ENCODE results near the gene IP6K3. TPM values are rescaled to one million over a fixed set of nuclear protein-coding genes. Genes with fewer than 3 reads are reported as not detected.
A peak's percentile ranks its signal among the peaks of the same experiment; 100 is the strongest.

IP6K3 gene
- polyA plus RNA-seq, 1 donor = 0.34 TPM

DNA sequence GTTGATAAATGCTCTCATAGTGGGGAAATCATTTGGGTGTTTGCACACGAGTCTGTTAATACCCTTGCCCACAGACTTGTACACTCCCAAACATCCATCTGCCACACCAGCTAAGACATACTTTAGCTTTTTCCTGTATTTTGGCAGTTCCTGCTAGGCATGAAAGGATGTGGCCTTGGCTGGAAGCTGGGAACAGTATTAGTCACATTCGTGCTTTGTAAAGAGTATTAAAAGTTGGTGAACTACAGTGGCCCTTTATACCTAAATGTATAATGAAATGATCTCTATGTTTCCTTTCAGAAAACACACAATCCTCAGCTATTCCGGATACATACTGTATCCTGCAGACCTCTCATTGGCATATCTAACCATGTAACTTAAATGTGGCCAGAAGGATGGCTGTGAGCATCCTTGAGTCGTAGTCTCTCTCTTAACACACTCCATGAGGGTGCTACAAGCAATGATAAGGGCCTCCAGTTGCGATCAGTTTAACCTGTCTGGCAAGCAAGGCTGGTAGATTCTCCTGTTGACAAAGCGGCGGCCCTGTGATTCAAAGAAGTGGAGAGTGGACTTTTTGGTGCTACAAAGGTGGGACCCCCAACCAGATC is 40.7 kb upstream of the IP6K3 start:
- no peak for DNase-seq
- Histone ChIP-seq H3K9me3 (ENCODE audit: control insufficient read depth, low read depth, low read length) (no peaks in the 10 kb centered on the region), H3K36me3 (ENCODE audit: control insufficient read depth, insufficient read depth, low read length) (peaks cover 35% of the 10 kb centered on the region), H3K4me1 (ENCODE audit: control insufficient read depth, insufficient read depth, low read length) (peaks cover 20% of the 10 kb centered on the region), H3K4me3 (ENCODE audit: low read length) (peak overlapping the region; percentile 64), H3K27ac (ENCODE audit: low read length) (peak overlapping the region; percentile 82), H3K27me3 (ENCODE audit: control insufficient read depth, insufficient read depth, low read length) (no peaks in the 10 kb centered on the region)
- WGBS (ENCODE audit: insufficient coverage, low lambda C conversion rate) = no CpG with 5 or more reads among the region's 7 CpGs

DNA sequence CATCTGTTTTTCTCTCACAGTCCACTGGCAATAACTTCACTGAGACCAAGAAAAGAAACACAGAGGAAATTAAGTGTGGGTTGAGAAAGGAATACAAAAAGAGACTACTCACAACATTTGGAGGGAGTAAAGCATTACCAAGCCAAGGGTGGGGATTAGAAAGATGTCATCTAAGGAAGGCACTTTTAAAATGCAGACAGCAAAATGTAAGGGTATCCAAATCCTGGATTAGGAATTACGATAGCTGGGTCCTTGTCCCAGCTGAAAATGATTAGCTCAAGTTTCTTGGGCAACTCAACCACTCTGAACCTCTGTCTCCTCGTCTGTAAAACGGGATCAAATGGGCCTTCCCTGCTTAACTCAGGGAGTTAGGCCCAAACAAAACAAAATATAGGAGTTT is 40.0 kb upstream of the IP6K3 start:
- Histone ChIP-seq H3K4me1 (ENCODE audit: control insufficient read depth, insufficient read depth, low read length) (peaks cover 20% of the 10 kb centered on the region), H3K9me3 (ENCODE audit: control insufficient read depth, low read depth, low read length) (no peaks in the 10 kb centered on the region), H3K4me3 (ENCODE audit: low read length) (no peak overlapping the region), H3K36me3 (ENCODE audit: control insufficient read depth, insufficient read depth, low read length) (peaks cover 42% of the 10 kb centered on the region), H3K27me3 (ENCODE audit: control insufficient read depth, insufficient read depth, low read length) (no peaks in the 10 kb centered on the region), H3K27ac (ENCODE audit: low read length) (no peak overlapping the region)
- no peak for DNase-seq
- WGBS (ENCODE audit: insufficient coverage, low lambda C conversion rate) = 80% methylated on average over 2 of the region's 3 CpGs

DNA sequence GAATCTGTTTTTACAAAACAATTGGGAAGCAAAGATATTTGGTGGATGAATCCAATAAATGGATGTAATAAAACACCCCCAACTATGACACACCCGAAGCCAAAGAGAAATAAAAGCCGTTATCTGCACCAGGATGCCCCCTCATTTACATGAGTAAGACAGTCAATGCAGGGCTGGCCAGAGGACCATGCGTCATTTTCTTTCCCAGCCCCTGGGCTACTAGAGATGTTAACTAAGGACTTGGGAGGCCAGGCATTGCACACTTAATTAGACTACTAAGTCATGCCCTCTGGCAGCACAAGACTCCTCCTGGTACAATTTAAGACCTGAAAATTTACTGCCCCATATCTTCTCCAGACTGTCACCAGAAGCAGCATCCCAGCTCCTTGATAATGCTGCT is 39.1 kb upstream of the IP6K3 start:
- WGBS (ENCODE audit: insufficient coverage, low lambda C conversion rate) = no CpG with 5 or more reads among the region's 3 CpGs
- H3K4me1 ChIP-seq (ENCODE audit: control insufficient read depth, insufficient read depth, low read length) = peaks cover 20% of the 10 kb centered on the region
- DNase-seq = no peak
- H3K9me3 ChIP-seq (ENCODE audit: control insufficient read depth, low read depth, low read length) = no peaks in the 10 kb centered on the region
- peaks cover 51% of the 10 kb centered on the region for H3K36me3 ChIP-seq (ENCODE audit: control insufficient read depth, insufficient read depth, low read length)
- no peak overlapping the region for H3K4me3 ChIP-seq (ENCODE audit: low read length)
- no peaks in the 10 kb centered on the region for H3K27me3 ChIP-seq (ENCODE audit: control insufficient read depth, insufficient read depth, low read length)
- no peak overlapping the region for H3K27ac ChIP-seq (ENCODE audit: low read length)

DNA sequence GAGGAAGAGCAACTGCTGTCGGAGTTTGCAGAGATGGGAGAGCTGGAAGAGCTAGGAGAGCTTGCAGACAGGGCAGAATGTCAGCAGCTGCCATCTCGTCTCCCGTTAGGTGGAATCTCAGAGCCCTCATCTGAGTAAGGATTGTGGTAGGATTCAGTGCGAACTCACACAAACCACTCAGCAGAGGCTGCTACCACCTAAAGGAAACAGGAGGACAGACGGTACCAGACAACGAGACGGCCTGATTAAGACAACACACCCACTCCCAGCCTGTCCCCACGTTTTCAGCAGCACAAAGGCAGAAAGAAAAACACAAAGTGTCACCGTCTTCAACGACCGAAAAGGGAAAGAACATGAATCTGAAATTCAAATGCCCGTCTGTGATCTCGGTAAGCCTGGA is 38.1 kb upstream of the IP6K3 start:
- H3K4me3 ChIP-seq (ENCODE audit: low read length) = no peak overlapping the region
- H3K36me3 ChIP-seq (ENCODE audit: control insufficient read depth, insufficient read depth, low read length) = peaks cover 61% of the 10 kb centered on the region
- DNase-seq = no peak
- 100% methylated on average over 3 of the region's 13 CpGs for WGBS (ENCODE audit: insufficient coverage, low lambda C conversion rate)
- H3K4me1 ChIP-seq (ENCODE audit: control insufficient read depth, insufficient read depth, low read length) = peaks cover 20% of the 10 kb centered on the region
- no peaks in the 10 kb centered on the region for H3K27me3 ChIP-seq (ENCODE audit: control insufficient read depth, insufficient read depth, low read length)
- H3K9me3 ChIP-seq (ENCODE audit: control insufficient read depth, low read depth, low read length) = no peaks in the 10 kb centered on the region
- H3K27ac ChIP-seq (ENCODE audit: low read length) = no peak overlapping the region

DNA sequence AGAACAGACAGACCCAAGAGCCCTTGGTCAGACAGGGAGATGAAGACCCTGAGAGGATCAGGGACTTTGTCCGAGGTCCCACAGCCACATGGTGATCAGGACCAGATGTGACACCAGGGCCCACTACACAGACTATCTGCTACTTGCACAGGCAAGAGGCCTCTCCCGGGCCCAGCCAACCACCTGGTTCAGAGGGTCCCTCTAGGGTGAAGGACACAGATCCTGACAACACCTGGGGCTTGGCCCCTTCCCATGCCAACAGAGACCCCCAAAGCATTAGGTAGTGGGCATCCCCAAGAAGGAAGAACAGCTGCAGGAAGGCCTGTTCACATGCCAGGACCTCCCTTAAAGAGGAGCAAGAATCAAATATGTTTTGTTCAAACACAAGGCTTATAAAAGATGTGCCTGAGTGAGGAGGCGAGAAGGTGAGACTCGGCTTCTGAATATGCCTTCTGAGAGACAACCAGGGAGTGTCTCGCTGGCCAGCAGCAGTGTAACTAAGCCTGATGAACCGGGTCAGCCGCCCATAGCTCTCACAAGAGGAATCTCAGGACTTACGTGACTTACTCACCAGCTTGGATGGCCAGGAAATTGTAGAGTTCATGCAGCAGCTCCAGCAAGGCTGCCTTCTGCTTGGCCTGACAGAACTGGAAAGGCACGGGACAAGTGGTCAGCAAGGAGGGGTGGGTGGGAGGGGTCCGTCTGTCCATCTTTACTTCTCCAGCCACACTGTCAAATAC is 37.2 kb upstream of the IP6K3 start:
- Histone ChIP-seq H3K4me1 (ENCODE audit: control insufficient read depth, insufficient read depth, low read length) (peaks cover 16% of the 10 kb centered on the region), H3K36me3 (ENCODE audit: control insufficient read depth, insufficient read depth, low read length) (peaks cover 69% of the 10 kb centered on the region), H3K27me3 (ENCODE audit: control insufficient read depth, insufficient read depth, low read length) (no peaks in the 10 kb centered on the region), H3K9me3 (ENCODE audit: control insufficient read depth, low read depth, low read length) (no peaks in the 10 kb centered on the region), H3K27ac (ENCODE audit: low read length) (no peak overlapping the region), H3K4me3 (ENCODE audit: low read length) (no peak overlapping the region)
- no CpG with 5 or more reads among the region's 10 CpGs for WGBS (ENCODE audit: insufficient coverage, low lambda C conversion rate)
- no peak for DNase-seq

DNA sequence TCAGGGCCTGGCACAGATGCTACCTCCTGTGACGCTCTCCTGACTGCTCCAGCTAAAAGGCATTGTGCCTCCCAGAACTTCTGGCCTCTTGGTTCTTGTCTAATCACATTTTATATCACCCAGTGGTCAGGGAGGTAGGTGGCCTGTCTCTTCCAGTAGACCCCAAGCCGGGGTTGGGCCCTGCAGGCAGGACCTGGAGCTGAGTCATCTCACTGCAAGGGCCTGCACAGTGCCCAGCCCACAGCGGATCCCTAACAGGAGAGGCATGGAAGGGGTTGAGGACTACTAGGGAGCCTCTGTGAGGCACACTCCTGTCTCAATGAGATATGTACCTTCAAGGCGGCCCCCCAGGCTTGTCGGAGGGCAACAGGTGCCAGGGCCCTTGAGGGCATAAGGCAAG is 35.9 kb upstream of the IP6K3 start:
- Histone ChIP-seq H3K36me3 (ENCODE audit: control insufficient read depth, insufficient read depth, low read length) (peaks cover 83% of the 10 kb centered on the region), H3K4me1 (ENCODE audit: control insufficient read depth, insufficient read depth, low read length) (peaks cover 13% of the 10 kb centered on the region), H3K27ac (ENCODE audit: low read length) (no peak overlapping the region), H3K27me3 (ENCODE audit: control insufficient read depth, insufficient read depth, low read length) (no peaks in the 10 kb centered on the region), H3K4me3 (ENCODE audit: low read length) (no peak overlapping the region), H3K9me3 (ENCODE audit: control insufficient read depth, low read depth, low read length) (no peaks in the 10 kb centered on the region)
- WGBS (ENCODE audit: insufficient coverage, low lambda C conversion rate) = no CpG with 5 or more reads among the region's 5 CpGs
- no peak for DNase-seq

DNA sequence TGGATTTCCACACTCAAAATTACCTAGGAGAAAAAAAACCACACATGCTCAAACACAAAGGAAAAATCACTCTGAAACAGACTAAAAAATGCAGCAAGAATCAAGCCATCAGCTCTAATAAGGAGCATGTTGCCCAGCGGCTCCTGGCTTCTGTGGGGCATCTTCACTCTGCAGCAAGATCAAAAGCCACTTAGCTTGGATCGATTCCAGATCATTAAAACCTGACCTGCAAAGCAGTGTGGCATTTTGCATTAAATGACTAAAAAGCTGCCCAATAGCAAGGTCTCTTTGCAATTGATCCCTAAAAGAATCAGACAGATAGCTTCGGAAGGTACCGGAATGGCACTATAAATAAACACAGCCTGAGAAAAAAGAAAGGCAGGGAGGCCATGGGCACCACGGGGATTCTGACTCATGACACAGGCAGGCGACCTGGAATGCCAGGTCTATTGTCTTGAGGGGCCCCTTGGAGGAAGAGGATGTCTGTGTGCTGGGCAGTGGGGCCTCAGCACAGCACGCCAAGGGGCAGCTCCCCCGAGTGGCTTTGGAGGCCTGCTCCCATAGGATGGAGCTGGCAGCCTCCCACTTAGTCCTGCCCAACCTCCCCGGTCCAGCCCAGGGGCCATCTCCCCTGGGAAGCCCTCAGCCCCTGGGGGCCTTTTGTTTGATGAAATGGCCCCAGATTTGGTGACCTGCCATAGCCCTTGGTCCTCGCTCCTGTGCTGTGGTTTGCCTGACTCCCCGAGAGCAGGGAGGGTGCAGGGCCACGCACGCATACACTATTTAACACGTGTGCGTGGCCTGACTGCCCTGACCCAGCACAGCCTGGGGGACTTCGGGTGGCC is 34.6 kb upstream of the IP6K3 start:
- Histone ChIP-seq H3K4me1 (ENCODE audit: control insufficient read depth, insufficient read depth, low read length) (peaks cover 1% of the 10 kb centered on the region), H3K4me3 (ENCODE audit: low read length) (no peak overlapping the region), H3K27me3 (ENCODE audit: control insufficient read depth, insufficient read depth, low read length) (no peaks in the 10 kb centered on the region), H3K9me3 (ENCODE audit: control insufficient read depth, low read depth, low read length) (no peaks in the 10 kb centered on the region), H3K27ac (ENCODE audit: low read length) (no peak overlapping the region), H3K36me3 (ENCODE audit: control insufficient read depth, insufficient read depth, low read length) (peaks cover 95% of the 10 kb centered on the region)
- 80% methylated on average over 2 of the region's 16 CpGs for WGBS (ENCODE audit: insufficient coverage, low lambda C conversion rate)
- no peak for DNase-seq

DNA sequence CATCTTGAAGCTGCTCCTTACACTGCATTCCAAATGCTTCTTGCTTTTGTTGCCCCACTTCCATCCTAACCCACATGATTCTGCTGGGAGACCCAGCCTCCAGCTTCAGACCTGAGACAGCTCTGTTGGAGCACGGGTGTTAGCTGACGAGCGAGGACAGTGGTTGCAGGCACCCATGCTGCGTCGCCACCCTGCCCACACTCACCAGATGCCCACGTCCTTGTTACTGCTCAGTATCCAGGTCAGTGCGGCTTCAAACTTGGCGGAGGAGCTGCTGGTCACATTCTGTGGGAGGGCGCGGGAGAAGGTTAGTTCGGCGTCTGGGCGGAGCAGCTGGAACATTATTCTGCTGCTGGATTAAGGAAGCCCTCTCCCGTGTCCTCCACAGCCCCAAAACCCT is 33.2 kb upstream of the IP6K3 start:
- H3K4me3 ChIP-seq (ENCODE audit: low read length) = no peak overlapping the region
- peaks cover 97% of the 10 kb centered on the region for H3K36me3 ChIP-seq (ENCODE audit: control insufficient read depth, insufficient read depth, low read length)
- no peak overlapping the region for H3K27ac ChIP-seq (ENCODE audit: low read length)
- WGBS (ENCODE audit: insufficient coverage, low lambda C conversion rate) = no CpG with 5 or more reads among the region's 14 CpGs
- no peaks in the 10 kb centered on the region for H3K27me3 ChIP-seq (ENCODE audit: control insufficient read depth, insufficient read depth, low read length)
- no peaks in the 10 kb centered on the region for H3K4me1 ChIP-seq (ENCODE audit: control insufficient read depth, insufficient read depth, low read length)
- DNase-seq = no peak
- no peaks in the 10 kb centered on the region for H3K9me3 ChIP-seq (ENCODE audit: control insufficient read depth, low read depth, low read length)

DNA sequence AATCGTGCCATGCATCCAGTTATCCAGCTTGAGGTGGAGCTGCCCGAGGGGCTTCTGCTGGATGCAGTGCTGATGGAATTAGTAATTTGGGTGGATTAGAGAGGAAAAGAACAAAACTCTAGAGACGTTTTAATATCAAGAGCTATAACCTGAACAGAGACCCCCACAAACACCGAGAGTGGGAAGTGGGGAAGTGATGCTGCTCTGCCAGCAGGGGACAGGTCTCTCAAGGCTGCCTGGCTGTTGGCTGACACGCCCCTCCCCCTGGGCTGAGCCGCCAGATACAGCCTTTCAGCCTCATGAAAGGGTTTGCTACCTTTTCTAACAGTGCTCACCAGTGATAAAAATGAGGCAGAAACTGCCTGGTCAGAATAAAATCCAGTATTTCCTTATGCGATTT is 32.6 kb upstream of the IP6K3 start:
- no peak for DNase-seq
- H3K27me3 ChIP-seq (ENCODE audit: control insufficient read depth, insufficient read depth, low read length) = no peaks in the 10 kb centered on the region
- peaks cover 96% of the 10 kb centered on the region for H3K36me3 ChIP-seq (ENCODE audit: control insufficient read depth, insufficient read depth, low read length)
- no peaks in the 10 kb centered on the region for H3K9me3 ChIP-seq (ENCODE audit: control insufficient read depth, low read depth, low read length)
- no peak overlapping the region for H3K4me3 ChIP-seq (ENCODE audit: low read length)
- no peak overlapping the region for H3K27ac ChIP-seq (ENCODE audit: low read length)
- no peaks in the 10 kb centered on the region for H3K4me1 ChIP-seq (ENCODE audit: control insufficient read depth, insufficient read depth, low read length)
- WGBS (ENCODE audit: insufficient coverage, low lambda C conversion rate) = no CpG with 5 or more reads among the region's 7 CpGs

DNA sequence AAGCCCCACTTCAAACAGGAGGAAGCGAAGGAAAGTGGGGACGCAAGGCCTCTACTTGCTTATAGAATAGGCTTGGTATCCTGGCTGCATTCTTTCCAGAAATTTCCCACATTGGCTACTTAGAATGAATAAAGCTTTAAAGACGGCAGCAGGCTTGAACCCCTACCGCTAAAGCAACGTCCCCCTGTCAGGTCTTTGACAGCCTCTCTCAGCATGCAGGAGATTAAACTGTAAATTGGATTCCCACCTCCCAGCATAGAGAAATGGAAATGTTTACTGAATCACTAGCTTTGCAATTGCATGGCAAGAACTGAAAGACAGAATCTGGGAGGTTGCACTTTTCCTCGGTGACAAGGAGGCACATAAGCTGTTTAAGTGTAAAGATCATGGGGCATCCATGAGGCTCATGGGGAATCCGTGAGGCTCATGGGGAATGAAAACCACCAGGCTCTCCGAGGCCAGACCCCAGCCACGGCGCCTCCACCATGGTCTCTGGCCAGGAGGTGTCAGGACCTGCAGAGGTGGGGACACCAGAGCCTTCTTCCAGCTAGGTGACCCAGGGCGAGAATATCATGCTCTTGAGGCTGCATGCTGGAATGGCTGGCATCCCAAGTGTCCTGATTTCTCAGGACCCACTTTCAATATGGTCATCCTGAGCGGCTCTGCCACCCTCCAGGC is 31.9 kb upstream of the IP6K3 start:
- H3K36me3 ChIP-seq (ENCODE audit: control insufficient read depth, insufficient read depth, low read length) = peaks cover 94% of the 10 kb centered on the region

More for the DNA sequence above, 31.9 kb upstream of the IP6K3 start:
- no peak for DNase-seq
- Histone ChIP-seq H3K27me3 (ENCODE audit: control insufficient read depth, insufficient read depth, low read length) (no peaks in the 10 kb centered on the region), H3K4me1 (ENCODE audit: control insufficient read depth, insufficient read depth, low read length) (no peaks in the 10 kb centered on the region), H3K27ac (ENCODE audit: low read length) (no peak overlapping the region), H3K4me3 (ENCODE audit: low read length) (no peak overlapping the region), H3K9me3 (ENCODE audit: control insufficient read depth, low read depth, low read length) (no peaks in the 10 kb centered on the region)
- WGBS (ENCODE audit: insufficient coverage, low lambda C conversion rate) = 100% methylated on average over 1 of the region's 12 CpGs

Data from large intestine (tissue), 3 donors.